GM19043 (cell line): ENCODE data around the gene LMX1B.
"Not testable (repeated sequence)": the region's sequence is repeated elsewhere in the genome, so short reads cannot be mapped to it uniquely, and the experiment has no call there.

Source experiments
- ATAC-seq: cut with Tn5 transposase; IDR thresholded peaks from one replicate; pipeline ENCODE4 v1.9.1; 2021; ENCODE audit warnings: low read depth; ENCODE audit not compliant: unreplicated experiment

Gene LMX1B

DNA sequence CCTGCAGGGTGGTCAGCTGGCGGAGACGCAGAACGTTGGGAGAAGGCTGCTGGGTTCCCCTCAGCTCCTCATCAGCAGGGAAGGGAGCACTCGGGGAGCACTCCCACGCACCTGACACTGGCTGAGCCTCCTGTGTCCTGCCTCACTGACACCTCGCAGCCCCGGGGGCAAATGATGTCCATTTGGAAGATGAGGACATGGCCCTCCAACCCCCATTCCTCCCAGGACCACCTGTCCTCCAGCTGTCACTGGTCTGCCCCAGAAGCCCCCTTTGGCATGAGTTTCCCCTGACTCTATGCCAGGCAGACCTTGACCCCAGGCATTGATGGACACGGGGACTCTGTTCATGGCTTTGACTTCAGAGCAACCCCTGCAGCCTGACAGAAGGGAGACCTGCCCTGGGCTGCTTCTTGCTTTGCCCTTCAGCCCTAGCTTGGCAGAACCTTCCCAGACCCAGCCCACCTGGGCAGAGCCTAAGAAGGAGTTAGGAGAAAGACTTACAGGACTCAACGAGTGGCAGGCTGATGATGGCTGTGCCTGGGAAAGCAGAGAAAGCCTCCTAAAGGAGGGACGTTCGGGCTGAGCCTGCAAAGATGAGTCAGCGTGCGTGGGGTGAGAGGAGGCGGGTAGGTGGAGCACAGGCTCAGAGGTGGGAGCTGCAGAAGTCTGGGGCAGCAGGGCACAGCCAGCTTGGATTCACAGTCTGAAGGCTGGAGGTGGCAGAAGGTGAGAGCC lies 90.6 kb downstream of the LMX1B start:
- ATAC-seq: no peak

GRCh38 chr9:126704892-126705766 lies 91.4 kb downstream of the LMX1B start:
- no peak for ATAC-seq

GRCh38 chr9:126705767-126706697 lies 92.3 kb downstream of the LMX1B start:
- ATAC-seq: no peak

DNA sequence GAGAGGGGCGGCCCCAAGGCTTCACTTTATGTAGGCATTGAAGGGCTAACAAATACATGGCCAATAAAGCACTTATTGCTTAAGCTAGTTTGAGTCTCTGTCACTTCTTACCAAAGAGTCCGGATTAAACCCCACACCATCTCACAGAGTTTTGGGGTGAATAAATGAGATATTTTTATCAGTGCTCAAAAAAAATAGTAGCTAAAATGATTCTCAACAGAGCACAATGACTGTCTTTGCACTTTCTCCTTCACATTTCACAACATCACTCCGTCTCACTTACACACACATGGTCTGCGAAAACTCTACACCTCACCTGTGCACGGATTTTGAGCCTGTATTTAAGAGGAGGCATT lies 92.9 kb downstream of the LMX1B start:
- no peak for ATAC-seq

DNA sequence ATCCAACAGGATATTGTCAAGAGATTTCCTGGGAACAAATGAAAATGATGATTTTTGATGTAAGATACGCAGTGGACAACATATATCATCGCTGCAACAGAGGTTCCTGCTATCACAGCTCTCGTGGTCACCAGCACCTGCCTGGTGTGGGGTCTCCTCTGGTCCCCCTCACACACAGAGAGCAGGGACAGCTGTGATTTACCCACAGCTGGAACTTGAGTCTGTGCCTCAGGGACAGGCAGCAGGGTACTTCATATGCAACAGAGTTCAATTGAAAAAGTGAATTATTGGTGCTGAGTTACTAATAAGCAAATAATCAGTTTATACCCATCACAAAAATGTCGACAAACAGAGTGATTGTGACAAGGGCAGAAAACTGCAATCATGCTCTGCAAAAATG lies 93.4 kb downstream of the LMX1B start:
- ATAC-seq: no peak

GRCh38 chr9:126707712-126708111 lies 94.0 kb downstream of the LMX1B start:
- ATAC-seq: not testable (repeated sequence)

DNA sequence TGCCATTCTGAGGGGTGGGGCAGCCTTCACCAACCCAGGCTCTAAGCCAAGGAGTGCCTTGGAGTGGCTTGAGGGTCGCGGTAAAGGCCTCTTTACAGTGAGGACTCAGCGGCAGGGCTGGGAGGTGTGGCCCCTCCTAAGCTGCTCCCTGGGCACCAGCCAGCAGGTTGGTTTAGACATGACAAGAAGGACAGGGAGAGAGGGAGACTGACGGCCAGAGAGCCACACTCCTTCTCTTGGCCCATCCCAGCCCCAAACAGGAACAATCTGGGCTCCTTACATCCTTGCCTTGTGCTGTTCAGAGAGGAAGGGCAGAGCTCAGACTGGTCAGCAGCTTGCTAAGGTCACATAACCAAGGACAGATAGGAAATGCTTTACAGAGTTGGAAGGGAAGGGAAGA lies 94.5 kb downstream of the LMX1B start:
- ATAC-seq: no peak

DNA sequence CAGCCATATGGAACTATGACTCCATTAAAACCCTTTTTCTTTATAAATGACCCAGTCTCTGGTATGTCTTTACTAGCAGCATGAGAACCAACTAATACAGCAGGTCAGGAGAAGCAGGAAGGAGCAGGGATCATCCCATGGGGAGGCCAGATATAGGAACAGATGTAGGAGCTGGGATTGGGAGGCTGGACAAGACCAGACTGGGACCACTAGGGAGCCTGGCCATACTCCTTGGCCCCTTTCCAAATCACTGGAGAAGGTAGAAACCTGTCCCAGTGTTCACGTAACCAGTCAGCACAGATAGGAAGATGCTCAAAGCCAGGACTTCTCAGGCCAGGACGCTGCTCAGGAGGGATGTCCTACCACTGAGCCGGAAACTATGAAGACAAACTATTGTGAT lies 95.5 kb downstream of the LMX1B start:
- ATAC-seq: no peak

DNA sequence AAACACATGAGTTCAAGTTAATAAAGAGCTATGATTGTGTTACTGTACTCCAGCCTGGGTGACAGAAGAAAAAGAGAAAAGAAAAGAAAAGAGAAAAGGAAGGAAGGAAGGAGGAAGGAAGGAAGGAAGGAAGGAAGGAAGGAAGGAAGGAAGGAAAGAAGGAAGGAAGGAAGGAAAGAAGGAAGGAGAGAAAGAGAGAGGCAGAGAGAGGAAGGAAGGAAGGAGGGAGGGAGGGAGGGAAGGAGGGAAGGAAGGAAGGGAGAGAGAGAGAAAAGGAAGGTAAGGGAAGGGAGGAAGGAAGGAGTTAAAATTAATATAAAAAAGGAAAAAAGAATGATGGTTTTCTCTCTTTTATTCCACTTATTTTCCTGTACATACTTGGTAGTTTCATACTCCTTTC lies 101.7 kb downstream of the LMX1B start:
- no peak for ATAC-seq

DNA sequence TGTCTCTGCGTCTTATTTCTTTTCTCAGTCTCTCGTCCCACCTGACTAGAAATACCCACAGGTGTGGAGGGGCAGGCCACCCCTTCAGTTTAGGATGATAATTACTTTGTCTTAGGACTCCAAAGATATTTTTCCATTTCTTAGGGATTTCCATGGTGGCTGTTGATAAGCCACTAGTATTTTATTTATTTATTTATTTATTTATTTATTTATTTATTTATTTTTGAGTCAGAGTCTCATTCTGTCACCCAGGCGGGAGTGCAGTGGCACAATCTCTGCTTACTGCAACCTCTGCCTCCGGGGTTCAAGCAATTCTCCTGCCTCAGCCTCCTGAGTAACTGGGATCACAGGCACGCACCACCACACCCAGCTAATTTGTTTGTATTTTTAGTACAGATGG lies 103.7 kb downstream of the LMX1B start:
- not testable (repeated sequence) for ATAC-seq

DNA sequence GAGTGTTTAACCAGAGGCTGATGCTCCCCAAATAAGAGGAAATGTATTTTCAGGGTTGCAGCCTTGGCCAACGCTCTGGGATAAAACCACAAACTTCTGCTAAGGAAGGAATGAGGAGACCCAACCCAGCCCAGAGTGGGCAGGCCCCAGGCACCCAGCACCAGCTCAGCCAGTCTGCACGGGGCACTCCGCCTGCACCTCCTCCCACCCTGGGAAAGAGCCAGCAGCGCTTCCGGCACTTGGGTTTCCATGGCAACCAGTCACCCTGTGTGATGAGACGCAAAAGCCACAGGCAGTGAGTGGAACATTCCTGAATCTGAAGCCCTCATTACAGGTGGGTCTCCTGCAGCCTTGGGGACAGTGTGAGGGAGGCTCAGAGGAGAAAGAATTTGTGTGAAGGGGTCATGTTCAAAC lies 105.9 kb downstream of the LMX1B start:
- peak; percentile 45 for ATAC-seq

GRCh38 chr9:126720036-126720435 lies 106.3 kb downstream of the LMX1B start:
- no peak for ATAC-seq

- ATAC-seq: no peak
These were observed 107.2 kb downstream of the LMX1B start for GRCh38 chr9:126720661-126721563.

DNA sequence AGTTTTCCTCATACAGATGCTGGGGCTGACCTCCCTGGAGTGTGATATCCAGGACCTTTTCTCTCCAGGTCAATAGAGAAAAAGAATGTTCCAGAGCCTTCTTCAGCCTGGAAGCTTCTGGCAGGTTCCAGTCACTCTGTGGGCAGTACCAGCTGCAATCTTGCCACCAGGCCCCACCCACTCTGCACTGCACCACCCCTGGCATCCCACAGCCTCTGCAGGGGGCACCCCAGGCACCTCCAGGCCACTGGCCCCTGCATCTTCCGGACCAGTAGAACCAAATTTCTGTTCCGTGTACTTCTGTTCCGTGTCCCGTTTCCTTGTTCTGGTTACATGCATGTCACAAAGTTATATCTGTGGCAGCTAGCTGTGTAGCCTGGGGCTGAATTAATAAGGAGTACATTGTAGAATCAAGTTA lies 107.8 kb downstream of the LMX1B start:
- no peak for ATAC-seq

GRCh38 chr9:126722252-126722921 lies 108.7 kb downstream of the LMX1B start:
- ATAC-seq: no peak

GRCh38 chr9:126722922-126723806 lies 109.4 kb downstream of the LMX1B start:
- ATAC-seq: no peak

GRCh38 chr9:126723807-126724172 lies 110.1 kb downstream of the LMX1B start:
- no peak for ATAC-seq

DNA sequence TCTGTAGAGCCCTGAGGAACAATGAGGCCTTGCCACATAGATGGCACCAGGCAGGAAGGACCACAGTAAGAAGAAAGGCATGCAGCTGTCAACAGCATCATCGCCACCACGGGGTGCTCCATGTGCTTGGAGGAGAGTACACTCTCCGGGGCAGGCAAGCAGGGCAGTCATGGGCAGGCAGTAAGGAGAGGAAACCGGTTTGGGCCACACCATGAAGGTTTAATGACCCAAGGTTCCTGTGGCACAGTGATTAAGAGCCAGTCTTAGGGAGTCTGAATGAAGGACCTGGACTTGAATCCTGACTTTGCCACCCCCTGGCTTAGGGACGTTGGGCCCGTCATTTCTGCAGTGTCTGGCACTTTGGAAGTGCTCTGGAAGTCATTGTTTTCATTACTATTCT lies 110.5 kb downstream of the LMX1B start:
- no peak for ATAC-seq
